Measurements from ENCODE around the gene MED26.

DNA sequence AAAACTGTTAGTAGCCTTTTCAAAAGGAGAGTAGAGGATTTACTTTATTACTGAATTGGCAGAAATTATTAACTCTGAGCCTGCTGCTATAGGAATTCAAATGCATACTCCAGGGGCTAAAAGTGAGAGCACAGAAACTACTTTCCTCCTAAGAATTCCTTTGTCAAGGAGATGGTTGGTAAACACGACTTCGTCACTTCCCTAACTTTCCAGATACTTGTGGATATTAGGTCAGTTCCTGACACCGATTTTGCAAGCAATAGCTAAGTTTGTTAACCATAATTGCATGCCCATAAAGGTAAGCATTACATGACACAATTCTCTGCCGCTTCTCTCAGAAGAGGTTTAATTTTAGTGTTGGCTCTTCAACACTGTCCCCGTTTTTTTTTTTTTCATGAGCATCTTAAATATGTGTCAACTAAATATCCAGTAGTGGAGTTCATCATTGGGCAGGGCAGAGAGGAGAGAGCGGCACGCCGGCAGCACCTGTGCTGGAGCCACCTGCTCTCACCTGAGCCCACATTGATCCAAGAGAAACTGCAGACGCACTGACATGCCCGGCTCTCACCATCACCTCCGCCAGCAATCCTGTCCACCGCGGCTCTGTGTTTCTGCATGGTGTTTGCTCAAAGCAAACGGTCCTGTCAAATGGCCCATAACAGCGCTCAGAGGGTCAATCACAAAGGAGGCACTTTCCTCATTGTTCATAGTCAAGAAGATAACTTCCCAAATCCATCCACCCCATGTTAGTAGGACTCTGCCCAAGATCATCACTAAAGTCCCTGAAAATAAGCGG lies 2.6 kb downstream of the MED26 start:
- TF ChIP-seq, protein P1, sequence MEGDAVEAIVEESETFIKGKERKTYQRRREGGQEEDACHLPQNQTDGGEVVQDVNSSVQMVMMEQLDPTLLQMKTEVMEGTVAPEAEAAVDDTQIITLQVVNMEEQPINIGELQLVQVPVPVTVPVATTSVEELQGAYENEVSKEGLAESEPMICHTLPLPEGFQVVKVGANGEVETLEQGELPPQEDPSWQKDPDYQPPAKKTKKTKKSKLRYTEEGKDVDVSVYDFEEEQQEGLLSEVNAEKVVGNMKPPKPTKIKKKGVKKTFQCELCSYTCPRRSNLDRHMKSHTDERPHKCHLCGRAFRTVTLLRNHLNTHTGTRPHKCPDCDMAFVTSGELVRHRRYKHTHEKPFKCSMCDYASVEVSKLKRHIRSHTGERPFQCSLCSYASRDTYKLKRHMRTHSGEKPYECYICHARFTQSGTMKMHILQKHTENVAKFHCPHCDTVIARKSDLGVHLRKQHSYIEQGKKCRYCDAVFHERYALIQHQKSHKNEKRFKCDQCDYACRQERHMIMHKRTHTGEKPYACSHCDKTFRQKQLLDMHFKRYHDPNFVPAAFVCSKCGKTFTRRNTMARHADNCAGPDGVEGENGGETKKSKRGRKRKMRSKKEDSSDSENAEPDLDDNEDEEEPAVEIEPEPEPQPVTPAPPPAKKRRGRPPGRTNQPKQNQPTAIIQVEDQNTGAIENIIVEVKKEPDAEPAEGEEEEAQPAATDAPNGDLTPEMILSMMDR (IDR thresholded peaks at IDR 0.05), result no peak
- TF ChIP-seq REST (IDR thresholded peaks at IDR 0.05; ENCODE audit: insufficient read depth in 1 of 2, low read depth in 2 of 2, low read length in 1 of 2), result no peak

Data from Panc1 (cell line).